NT2/D1 (cell line): ENCODE data around the gene SCD5.

Source experiments
- DNase-seq: peaks from one replicate; pipeline ENCODE4 v3.0.0-alpha.2; 2011; ENCODE audit warnings: low read depth, low spot score
- H3K27me3 ChIP-seq: 2 replicates; pipeline ENCODE4 v1.6.0; 2011; ENCODE audit warnings: mild to moderate bottlenecking; ENCODE audit not compliant: insufficient read length, insufficient read depth
- H3K36me3 ChIP-seq: 2 replicates; pipeline ENCODE4 v1.6.1; 2011; ENCODE audit warnings: mild to moderate bottlenecking, low read length, mixed read lengths; ENCODE audit not compliant: insufficient read depth, insufficient read length
- H3K4me1 ChIP-seq: 2 replicates; pipeline ENCODE4 v1.5.1; 2011; ENCODE audit not compliant: insufficient read depth, insufficient read length
- H3K4me3 ChIP-seq: 2 replicates; pipeline ENCODE4 v1.5.1; 2011; ENCODE audit warnings: low read depth; ENCODE audit not compliant: insufficient read length
- H3K9ac ChIP-seq: 2 replicates; pipeline ENCODE4 v1.6.0; 2011; ENCODE audit warnings: low read depth; ENCODE audit not compliant: insufficient read length
- H3K9me3 ChIP-seq: 2 replicates; pipeline ENCODE4 v1.5.1; 2011; ENCODE audit warnings: mild to moderate bottlenecking, low read length; ENCODE audit not compliant: insufficient read depth
- SUZ12 ChIP-seq: IDR thresholded peaks from 2 replicates; pipeline ENCODE4 v1.6.1; 2011; ENCODE audit not compliant: insufficient read length, insufficient read depth; ENCODE audit errors: extremely low read depth
- YY1 ChIP-seq: IDR thresholded peaks from 2 replicates; pipeline ENCODE4 v1.6.1; 2011; ENCODE audit not compliant: insufficient read length, insufficient read depth
- ZNF274 ChIP-seq: IDR thresholded peaks from 2 replicates; pipeline ENCODE4 v1.6.1; 2011; ENCODE audit warnings: mild to moderate bottlenecking, low read depth, low read length

SCD5 gene

DNA sequence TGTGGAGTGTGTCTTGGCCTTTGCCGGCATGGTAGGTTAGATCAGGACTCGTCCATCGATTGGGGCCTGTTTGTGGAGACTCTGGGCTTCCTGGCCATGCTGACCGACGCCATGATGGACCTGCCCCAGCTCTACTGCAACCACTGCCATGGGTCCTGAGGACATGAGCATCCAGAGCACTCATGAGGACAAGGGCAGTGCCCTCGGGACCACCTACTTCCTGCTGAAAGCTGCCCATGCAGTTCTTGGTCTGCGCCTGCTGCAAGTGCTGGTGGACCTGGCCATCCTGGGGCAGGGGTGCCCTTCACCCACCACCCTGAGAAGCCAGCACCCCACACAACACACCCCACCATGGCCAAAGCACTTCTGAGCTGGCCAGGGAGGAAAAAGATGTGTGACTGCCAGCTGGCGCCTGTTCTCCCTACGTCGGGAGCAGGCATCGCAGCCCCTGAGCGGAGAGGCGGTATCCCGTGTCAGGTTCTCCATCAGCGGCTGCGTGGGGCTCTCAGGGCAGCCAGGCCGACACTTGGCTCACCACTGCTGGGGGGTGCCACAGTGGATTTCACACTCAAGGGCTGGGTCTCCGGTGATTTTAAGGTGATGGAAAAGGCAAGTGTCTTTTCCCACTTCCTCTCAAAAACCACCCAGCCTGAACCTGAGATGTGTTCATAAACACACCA lies 106.4 kb downstream of the SCD5 start:
- Histone ChIP-seq H3K27me3 (no peaks in the 10 kb centered on the region), H3K36me3 (no peaks in the 10 kb centered on the region), H3K4me1 (no peaks in the 10 kb centered on the region), H3K9ac (no peak overlapping the region), H3K4me3 (no peak overlapping the region), H3K9me3 (no peaks in the 10 kb centered on the region)
- DNase-seq: no peak
- TF ChIP-seq ZNF274 (no peak), YY1 (no peak), SUZ12 (no peak)

DNA sequence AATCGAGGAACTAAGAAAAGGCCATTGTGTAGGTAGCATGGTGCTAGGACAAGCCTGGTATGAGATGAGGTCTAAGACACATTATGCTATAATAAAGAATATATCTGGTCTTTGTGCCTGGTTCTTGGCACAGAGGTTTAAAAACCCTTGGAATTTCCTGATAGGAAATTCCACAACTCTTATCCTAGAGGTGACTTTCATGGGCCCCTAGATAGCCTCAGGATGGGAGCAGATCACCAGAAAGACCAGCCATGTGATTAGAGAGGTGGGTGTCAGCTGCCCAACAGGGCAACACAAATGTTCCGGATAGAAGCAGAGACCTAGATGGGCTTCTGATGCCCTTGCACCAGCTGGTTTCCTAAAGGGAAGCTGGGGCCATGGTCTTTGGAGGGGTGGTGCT lies 107.2 kb downstream of the SCD5 start:
- TF ChIP-seq SUZ12 (no peak), YY1 (no peak), ZNF274 (no peak)
- Histone ChIP-seq H3K4me3 (no peak overlapping the region), H3K4me1 (no peaks in the 10 kb centered on the region), H3K36me3 (no peaks in the 10 kb centered on the region), H3K9me3 (no peaks in the 10 kb centered on the region), H3K9ac (no peak overlapping the region), H3K27me3 (no peaks in the 10 kb centered on the region)
- DNase-seq: no peak

DNA sequence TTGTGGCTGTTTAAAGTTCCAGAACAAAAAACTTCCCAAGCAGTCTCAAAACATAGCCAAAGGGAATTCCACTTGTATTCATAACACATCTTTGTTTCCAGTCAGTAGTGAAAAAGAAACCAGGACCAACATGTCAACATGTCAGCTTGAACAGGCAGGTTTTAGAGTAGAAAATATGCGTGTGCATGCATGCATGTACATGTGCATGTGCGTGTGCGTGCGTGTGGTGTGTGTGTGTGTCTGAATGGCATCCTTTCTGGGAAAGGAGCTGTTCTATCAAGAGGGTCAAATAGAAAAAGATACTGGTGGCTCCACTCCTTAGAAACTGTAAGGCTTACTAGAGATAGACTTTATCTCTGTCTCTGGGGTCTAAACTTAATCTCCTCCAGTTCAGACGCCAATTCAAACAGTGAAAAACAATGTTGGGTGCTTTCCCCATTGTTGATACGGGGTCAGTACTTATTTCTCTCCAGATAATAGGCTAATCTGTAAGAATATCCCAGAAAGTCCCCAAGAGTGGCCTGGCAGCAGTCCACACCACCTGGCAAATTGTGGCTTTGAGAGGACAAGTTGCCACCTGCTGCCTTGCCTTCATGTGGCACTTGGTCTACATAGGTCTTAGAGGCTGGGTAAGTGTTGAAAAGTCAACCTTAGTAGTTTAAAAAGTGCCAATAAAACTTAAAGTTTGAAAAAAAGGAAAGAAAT lies 110.4 kb downstream of the SCD5 start:
- no peaks in the 10 kb centered on the region for H3K27me3 ChIP-seq
- H3K4me3 ChIP-seq: no peak overlapping the region
- TF ChIP-seq YY1 (no peak), SUZ12 (no peak), ZNF274 (no peak)
- H3K9ac ChIP-seq: no peak overlapping the region
- no peak for DNase-seq
- no peaks in the 10 kb centered on the region for H3K36me3 ChIP-seq
- H3K4me1 ChIP-seq: no peaks in the 10 kb centered on the region
- no peaks in the 10 kb centered on the region for H3K9me3 ChIP-seq

DNA sequence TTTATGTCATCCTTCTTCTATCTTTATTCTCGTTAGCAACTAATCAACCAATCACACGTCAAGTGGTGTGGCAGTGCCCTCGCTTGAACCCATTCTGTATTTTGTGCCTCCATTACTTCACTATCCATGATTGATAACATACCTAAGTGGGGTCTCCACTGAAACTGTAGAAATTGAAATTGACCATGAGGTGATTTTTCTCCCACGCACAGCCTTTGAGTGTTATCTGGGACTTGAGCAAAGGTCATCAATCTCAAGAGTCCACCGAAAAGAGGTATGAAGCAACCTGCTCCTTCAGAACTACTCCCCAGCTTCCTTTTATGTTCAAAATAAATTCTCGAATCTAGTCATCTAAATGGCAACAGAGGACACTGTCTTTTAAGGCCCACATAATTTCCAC lies 111.1 kb downstream of the SCD5 start:
- no peaks in the 10 kb centered on the region for H3K4me1 ChIP-seq
- no peak for DNase-seq
- no peaks in the 10 kb centered on the region for H3K36me3 ChIP-seq
- no peaks in the 10 kb centered on the region for H3K27me3 ChIP-seq
- H3K9me3 ChIP-seq: no peaks in the 10 kb centered on the region
- no peak overlapping the region for H3K9ac ChIP-seq
- TF ChIP-seq SUZ12: no peak
- TF ChIP-seq YY1: no peak
- no peak for TF ChIP-seq ZNF274
- no peak overlapping the region for H3K4me3 ChIP-seq

DNA sequence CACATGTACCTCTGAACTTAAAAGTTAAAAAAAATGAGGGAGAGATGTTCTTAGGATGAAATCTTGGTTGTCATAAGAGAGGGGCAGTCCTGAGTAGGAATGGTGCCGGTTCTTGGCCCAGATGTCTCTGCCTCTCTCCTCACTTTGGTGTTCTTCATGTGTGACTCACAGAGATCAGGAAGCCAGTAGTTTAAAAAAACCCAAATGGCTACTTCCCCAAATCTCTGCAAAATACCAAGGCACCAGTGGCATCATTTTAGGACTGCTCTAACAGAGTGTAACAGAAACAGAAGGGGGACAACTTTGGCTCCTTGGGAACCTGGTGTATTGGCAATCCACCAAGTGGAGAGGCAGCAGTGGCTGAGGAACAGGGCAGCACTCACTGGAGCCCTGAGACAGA lies 116.8 kb downstream of the SCD5 start:
- TF ChIP-seq YY1 (no peak), SUZ12 (no peak), ZNF274 (no peak)
- Histone ChIP-seq H3K4me3 (no peak overlapping the region), H3K36me3 (no peaks in the 10 kb centered on the region), H3K27me3 (no peaks in the 10 kb centered on the region), H3K9me3 (no peaks in the 10 kb centered on the region), H3K4me1 (no peaks in the 10 kb centered on the region), H3K9ac (no peak overlapping the region)
- DNase-seq: no peak

DNA sequence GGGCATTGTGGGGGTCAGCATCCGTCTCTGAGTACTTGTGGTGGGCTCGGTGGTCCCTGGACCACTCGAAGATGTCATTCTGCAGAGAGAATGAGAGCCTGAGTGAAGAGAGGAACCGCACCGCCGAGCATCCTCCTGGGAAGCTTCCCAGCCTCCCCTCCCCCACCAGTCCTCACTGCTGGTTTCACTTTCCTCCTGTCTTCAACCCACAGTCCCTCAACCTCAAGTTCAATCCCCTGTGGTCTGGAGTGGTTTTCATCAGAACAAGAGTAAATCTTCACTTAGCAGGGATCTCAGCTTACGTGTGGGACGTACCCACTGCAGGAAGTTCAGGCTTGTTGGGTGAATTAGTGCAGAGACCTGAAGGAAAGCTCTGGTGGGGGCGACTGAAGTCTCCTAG lies 117.8 kb downstream of the SCD5 start:
- DNase-seq: no peak
- Histone ChIP-seq H3K36me3 (no peaks in the 10 kb centered on the region), H3K4me1 (no peaks in the 10 kb centered on the region), H3K9me3 (no peaks in the 10 kb centered on the region), H3K4me3 (no peak overlapping the region), H3K27me3 (no peaks in the 10 kb centered on the region), H3K9ac (no peak overlapping the region)
- TF ChIP-seq ZNF274 (no peak), YY1 (no peak), SUZ12 (no peak)

DNA sequence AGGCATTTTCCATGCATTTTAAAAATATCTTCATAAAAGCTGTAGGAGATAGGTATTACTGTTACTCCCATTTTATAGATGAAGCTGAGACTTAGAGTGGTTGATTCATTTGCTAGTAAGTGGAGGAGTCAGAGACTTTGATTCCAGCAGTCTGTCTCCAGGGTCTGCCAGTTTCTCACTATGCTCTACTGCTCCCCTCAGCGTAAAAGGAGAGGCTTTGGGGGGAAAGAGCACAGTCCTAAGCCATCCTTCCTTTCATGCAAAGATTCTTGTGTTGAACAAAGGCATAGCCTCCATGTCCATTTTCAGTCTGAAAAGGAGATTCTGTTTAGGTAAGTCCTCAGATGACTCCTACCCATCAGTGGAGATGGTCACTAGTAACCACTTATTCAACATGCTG lies 119.1 kb downstream of the SCD5 start:
- Histone ChIP-seq H3K36me3 (no peaks in the 10 kb centered on the region), H3K9ac (no peak overlapping the region), H3K9me3 (no peaks in the 10 kb centered on the region), H3K27me3 (no peaks in the 10 kb centered on the region), H3K4me3 (no peak overlapping the region), H3K4me1 (no peaks in the 10 kb centered on the region)
- no peak for TF ChIP-seq YY1
- TF ChIP-seq SUZ12: no peak
- TF ChIP-seq ZNF274: no peak
- no peak for DNase-seq
